Stimulated activated CD4-positive, alpha-beta T cell treated with anti-CD3 and anti-CD28 coated beads, Interleukin-15, amount 100 ng/mL, for 24 hours (primary cell): ENCODE results near the gene DCAF8L1.
"Not testable (repeated sequence)": the region's sequence is repeated elsewhere in the genome, so short reads cannot be mapped to it uniquely, and the experiment has no call there.

Source experiments
- DNase-seq: peaks from one replicate; pipeline ENCODE4 v3.0.0-alpha.2; 2020

DCAF8L1 gene

GRCh38 chrX:27981349-27981748, at the start of gene DCAF8L1:
DCAF8L1 (minus strand) TSS chrX:27981449; CDS start chrX:27981334, 115 bp downstream.
- DNase-seq = no peak

- DNase-seq = no peak
Observed at GRCh38 chrX:28022371-28022770, 41.1 kb upstream of the DCAF8L1 start.

DNA sequence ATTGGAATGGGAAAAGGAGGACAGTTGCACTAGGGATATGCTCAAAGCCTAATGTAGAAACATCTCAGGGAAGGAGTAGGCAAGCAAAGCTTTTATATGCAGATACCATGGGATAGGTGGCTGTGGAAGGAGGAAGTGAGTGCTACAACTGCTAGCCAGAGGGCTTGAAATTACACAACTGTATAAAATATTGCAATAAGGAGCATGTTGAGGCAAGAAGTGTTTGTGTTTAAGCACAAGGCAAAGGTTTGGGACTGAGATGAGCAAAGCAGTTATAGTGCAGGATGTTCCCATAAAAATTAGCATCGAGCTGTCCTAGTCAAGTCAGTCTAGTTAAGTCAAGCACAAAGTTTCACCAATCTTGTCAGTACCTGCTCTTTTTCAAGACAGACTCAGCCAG, 35.6 kb upstream of the DCAF8L1 start:
- DNase-seq = no peak

- no peak for DNase-seq
Observed at GRCh38 chrX:28015993-28016392, 34.7 kb upstream of the DCAF8L1 start.

- no peak for DNase-seq
Observed at GRCh38 chrX:28010875-28011274, 29.6 kb upstream of the DCAF8L1 start.

DNA sequence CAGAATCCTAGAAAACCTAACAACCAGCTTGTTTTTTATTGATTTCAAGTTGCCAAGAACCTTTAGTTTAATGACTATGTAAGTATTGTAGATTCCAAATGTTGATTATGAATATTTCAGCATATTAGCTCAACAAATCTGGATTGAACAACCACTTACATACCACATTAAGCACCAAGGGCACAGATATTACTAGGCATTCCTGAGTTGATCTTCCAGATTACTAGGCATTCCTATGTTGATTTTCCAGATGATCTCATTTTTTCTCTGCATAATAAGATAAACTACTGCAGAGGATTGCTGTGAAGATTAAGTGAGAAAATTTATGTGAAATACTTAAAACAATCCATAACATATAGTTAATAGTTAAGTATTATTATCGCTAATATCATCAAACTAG, 17.4 kb upstream of the DCAF8L1 start:
- DNase-seq = no peak

DNA sequence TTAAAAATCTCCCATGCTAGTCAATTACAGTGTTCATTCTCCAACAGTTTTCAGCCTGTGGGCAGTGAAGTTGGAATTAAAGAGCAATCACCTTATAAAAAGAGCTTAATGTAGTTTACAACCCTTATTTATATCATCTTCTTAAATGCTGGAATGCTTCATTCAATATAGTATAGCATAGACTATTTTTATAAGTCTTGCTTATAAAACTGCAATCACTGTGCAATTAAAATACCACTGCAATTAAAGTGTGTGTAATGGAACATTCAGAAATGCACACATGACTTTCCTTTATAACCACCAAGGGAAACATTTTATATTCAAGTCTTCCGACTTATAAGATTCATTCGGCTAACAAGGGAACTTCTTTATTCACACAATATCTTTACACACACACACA, 16.4 kb upstream of the DCAF8L1 start:
- DNase-seq = no peak

GRCh38 chrX:27996132-27996531, 14.9 kb upstream of the DCAF8L1 start:
- no peak for DNase-seq

DNA sequence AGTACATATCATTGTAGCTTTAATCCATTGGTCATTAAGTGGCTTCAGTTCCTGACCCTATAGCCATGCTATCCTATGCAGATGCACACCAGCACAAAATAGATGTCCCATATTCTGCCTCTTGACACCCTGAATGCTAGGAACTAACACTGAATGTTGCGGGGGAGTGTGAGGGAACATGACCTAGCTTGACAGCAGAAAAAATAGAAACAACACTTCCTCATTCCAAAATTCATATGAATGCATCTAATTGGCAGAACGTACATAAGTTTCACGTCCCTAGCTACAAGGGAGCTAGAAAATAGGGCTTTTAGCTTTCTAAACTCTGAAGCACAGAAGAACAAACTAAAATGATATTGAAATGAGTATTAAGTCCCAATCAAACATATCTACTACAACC, 14.4 kb upstream of the DCAF8L1 start:
- DNase-seq = no peak

DNA sequence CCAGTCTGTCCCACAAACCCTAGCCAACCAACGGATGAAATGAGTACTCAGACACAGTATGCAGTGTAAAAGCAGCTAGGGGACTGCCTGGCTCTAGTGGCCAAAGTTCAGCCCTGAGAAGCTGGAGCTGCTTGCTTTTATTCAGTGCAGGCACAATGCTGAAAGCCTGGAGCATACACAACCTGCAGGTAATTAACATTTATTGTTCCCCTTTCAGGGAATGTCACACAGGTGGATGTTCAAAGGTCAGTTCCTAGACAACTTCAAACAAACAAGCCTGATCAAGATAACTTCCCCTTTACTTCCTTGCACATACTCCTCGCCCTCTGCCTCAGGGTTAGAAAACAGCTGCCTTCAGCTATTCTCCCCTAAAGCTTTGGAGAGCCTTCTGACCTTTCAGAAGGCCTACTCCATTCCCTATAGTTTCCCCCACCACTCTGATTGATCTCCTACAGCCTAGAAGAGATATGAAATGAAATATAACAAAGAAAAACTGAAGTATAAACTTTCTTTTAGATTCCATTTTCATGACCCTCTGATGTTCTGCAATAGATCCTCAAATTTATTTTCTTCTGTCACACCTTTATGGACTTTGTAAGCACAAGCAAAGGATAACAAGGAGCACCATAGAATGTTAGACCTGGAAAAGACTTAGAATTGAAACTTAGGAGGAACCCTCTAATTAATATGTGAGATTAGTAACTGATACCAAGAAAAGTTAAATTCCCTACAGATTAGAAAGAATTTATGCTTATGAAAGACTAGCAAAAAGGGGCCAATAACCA, 6.8 kb upstream of the DCAF8L1 start:
- DNase-seq = no peak

DNA sequence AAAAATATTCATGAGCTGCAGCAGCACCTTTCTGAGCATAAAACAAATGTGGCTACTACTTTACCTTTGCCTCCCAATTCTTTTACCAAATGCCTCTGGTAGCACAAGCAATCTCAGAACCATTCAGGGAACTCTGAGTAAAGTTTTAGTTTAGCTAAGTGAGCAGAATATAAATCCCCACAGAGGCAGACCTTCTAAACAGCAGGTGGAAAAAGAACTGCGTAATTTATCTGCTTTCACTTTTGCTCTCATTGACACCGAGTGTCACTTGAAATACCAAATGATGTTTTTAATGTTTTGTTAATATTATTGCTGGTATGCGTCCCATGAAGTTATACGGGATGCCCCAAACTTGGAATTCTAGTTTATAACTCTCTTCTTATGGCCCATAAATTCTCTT, 4.3 kb downstream of the DCAF8L1 start:
- not testable (repeated sequence) for DNase-seq

DNA sequence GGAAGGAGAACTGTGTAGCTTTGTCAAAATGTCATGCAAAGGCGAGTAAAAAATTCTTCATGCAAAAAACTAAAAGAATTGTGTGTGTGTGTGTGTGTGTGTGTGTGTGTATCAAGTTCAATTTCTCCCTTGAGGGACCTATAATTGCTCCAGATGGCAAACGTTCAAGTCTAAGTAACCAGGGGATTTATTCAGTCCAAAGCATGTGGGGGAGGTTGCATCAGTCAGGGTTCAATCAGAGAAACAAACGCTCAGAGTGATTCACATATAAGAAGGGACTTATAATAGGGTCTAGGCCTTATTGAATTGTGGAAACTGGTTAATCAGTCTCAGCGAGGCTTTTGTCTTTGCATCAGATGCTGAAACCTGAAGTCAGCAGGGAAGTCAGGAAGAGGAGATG, 5.0 kb downstream of the DCAF8L1 start:
- no peak for DNase-seq

DNA sequence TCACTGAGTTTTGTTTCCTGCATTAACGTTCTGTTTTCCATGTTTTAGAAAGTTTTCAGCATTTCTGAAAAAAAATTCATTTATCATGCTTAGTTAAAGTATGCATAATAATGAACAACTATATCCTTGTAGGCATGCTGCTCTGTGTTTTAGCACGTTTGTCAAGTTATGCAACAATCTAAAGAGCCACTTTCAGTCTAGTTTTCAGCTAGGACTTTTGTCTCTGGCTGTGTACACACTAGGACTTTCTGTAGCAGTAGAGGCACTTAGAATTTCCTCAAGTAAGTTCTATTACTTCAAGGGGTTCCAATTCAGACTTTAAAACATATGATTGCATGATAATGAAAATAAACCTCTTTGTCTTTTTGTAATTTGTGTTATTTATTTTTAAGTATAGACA, 12.4 kb downstream of the DCAF8L1 start:
- no peak for DNase-seq

DNA sequence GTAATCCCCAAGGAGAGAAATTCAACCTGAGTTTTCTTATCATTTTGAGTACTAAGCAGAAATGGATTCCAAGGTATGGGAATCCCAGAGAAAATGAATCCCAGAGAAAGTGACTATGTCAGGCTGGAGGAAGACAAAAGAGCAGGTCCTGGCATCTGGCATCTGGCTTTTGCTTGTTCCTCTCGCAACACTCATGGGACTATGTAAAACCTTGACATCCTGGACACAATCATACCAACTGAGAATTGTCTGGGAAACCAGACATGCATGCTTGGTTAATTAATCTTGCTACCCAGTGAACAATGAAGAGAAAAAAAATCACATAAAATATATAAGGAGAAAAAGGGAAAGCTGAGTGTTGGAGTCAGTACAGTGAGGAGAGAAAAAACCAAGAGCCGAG, 12.9 kb downstream of the DCAF8L1 start:
- no peak for DNase-seq

GRCh38 chrX:27966955-27967354, 14.3 kb downstream of the DCAF8L1 start:
- no peak for DNase-seq

- no peak for DNase-seq
Observed at GRCh38 chrX:27966492-27966891, 14.8 kb downstream of the DCAF8L1 start.

DNA sequence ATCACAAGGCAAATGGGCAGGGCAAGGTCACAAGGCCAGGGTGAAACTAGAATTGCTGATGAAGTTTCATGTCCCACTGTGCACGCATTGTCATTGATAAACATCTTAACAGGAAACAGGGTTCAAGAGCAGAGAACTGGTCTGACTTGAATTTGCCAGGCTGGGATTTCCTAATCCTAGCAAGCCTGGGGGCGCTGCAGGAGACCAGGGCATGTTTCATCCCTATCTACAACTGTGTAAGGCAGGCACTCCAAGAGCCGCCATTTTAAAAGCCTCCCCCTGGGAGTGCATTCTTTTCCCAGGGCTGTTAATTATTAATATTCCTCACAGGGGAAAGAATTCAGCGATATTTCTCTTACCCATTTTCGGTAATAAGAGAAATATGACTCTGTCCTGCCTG, 15.9 kb downstream of the DCAF8L1 start:
- not testable (repeated sequence) for DNase-seq

GRCh38 chrX:27964432-27964831, 16.8 kb downstream of the DCAF8L1 start:
- DNase-seq = no peak

GRCh38 chrX:27960410-27960809, 20.8 kb downstream of the DCAF8L1 start:
- DNase-seq = not testable (repeated sequence)

GRCh38 chrX:27953171-27953570, 28.1 kb downstream of the DCAF8L1 start:
- no peak for DNase-seq

- DNase-seq = no peak
Observed at GRCh38 chrX:27933361-27933760, 47.9 kb downstream of the DCAF8L1 start.
